ENCODE data around the gene TSNAXIP1. TPM values are rescaled to one million over a fixed set of nuclear protein-coding genes. Genes with fewer than 3 reads are reported as not detected.
"Not testable (repeated sequence)": the region's sequence is repeated elsewhere in the genome, so short reads cannot be mapped to it uniquely, and the experiment has no call there.

The TSNAXIP1 gene
- total RNA-seq, 1 donor from 2014 or later = under 0.01 TPM

GRCh38 chr16:67828651-67829050, 22.0 kb downstream of the TSNAXIP1 start:
- no peaks in the 10 kb centered on the region for H3K27me3 ChIP-seq (ENCODE audit: control insufficient read depth, insufficient read depth, low read length)
- FAIRE-seq = no peak
- peaks cover 23% of the 10 kb centered on the region for H3K36me3 ChIP-seq (ENCODE audit: control insufficient read depth, insufficient read depth, low read length)
- DNase-seq (ENCODE audit: low read depth) = no peak
- no peak for TF ChIP-seq CTCF (IDR thresholded peaks at IDR 0.05; ENCODE audit: insufficient read depth, low read length, severe bottlenecking)
- H3K4me3 ChIP-seq (ENCODE audit: low read depth, low read length) = no peak overlapping the region

DNA sequence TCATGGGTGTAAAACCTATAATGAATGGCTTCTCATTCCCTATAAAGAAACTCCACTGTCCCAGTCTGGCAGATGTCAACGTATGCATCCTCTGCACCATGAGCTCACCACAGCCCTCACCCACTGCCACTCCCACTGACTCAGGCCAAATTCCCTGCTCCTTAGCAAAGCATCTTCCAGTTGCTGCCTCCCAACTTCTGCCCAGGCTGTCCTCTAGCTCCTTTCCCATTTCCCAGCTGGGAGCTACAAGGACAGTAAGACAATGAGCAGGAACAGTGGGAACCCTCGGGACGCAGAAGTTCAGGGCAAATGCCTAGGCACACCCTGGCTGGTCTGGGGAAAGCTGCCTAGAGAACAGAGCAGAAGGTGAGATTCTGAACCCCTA, 26.3 kb downstream of the TSNAXIP1 start:
- Histone ChIP-seq H3K27me3 (ENCODE audit: control insufficient read depth, insufficient read depth, low read length) (no peaks in the 10 kb centered on the region), H3K36me3 (ENCODE audit: control insufficient read depth, insufficient read depth, low read length) (peaks cover 18% of the 10 kb centered on the region), H3K4me3 (ENCODE audit: low read depth, low read length) (peak overlapping the region; percentile 60)
- no peak for TF ChIP-seq CTCF (IDR thresholded peaks at IDR 0.05; ENCODE audit: insufficient read depth, low read length, severe bottlenecking)
- DNase-seq (ENCODE audit: low read depth) = peak; percentile 82
- no peak for FAIRE-seq

DNA sequence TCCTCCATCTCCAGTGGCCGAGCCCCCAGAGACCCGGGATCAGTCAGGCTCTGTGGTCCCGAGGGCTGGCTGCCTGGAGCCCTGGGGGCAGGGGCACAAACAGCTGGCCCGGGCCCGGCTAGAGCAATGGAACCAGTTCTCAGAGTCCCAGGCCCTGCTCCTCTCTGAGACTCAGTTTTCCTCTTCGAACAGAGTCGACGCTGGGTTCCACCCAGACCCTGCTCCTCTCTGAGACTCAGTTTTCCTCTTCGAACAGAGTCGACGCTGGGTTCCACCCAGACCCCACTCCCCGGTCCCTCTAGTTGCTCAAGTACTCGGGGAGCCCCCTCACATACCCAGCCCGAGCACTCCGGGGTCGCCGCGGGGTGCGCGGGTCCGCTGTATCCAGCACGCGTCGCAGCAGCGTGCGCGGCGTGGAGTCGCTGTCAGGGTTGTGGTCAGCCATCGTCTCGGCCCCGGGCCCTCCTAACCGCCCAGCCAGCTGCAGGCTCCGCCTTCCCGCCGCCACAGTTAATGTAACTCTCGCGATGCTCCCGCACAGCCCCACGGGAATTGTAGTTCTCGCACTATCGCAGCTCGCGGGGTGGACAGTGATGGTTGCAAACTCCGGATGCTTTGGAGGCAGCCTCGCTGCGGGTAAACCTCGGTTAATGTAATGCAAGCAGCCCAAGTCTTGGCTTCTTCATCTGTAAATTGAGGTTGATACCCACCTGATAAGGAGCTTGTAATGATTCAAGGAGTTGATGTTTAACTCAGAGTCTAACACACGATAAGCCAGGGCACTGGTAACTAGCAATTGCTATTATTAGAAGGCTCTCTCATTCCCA, 26.9 kb downstream of the TSNAXIP1 start:
- FAIRE-seq = no peak
- no peak for TF ChIP-seq CTCF (IDR thresholded peaks at IDR 0.05; ENCODE audit: insufficient read depth, low read length, severe bottlenecking)
- DNase-seq (ENCODE audit: low read depth) = peak; percentile 76
- no peaks in the 10 kb centered on the region for H3K27me3 ChIP-seq (ENCODE audit: control insufficient read depth, insufficient read depth, low read length)
- H3K36me3 ChIP-seq (ENCODE audit: control insufficient read depth, insufficient read depth, low read length) = peaks cover 18% of the 10 kb centered on the region
- peak overlapping the region; percentile 60 for H3K4me3 ChIP-seq (ENCODE audit: low read depth, low read length)

DNA sequence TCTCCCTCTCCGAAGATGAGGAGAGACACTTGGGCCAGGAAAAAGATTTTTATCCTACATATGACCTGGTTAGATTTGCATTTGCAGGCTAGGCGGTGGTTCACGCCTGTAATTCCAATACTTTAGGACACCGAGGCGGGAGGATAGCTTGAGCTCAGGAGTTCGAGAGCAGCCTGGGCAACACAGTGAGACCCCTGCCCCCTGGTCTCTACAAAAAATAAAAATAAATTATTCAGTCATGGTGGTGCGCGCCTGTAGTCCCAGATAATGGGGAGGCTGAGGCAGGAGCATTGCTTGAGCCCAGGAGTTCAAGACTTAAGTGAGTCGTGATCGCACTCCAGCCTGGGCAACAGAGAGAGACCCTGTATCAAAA, 27.5 kb downstream of the TSNAXIP1 start:
- no peak for TF ChIP-seq CTCF (IDR thresholded peaks at IDR 0.05; ENCODE audit: insufficient read depth, low read length, severe bottlenecking)
- peaks cover 17% of the 10 kb centered on the region for H3K36me3 ChIP-seq (ENCODE audit: control insufficient read depth, insufficient read depth, low read length)
- FAIRE-seq (no peak), DNase-seq (ENCODE audit: low read depth) (no peak)
- H3K27me3 ChIP-seq (ENCODE audit: control insufficient read depth, insufficient read depth, low read length) = no peaks in the 10 kb centered on the region
- no peak overlapping the region for H3K4me3 ChIP-seq (ENCODE audit: low read depth, low read length)

GRCh38 chr16:67837190-67837589, 30.5 kb downstream of the TSNAXIP1 start:
- not testable (repeated sequence) for FAIRE-seq; H3K36me3 ChIP-seq (ENCODE audit: control insufficient read depth, insufficient read depth, low read length); DNase-seq (ENCODE audit: low read depth); H3K4me3 ChIP-seq (ENCODE audit: low read depth, low read length); H3K27me3 ChIP-seq (ENCODE audit: control insufficient read depth, insufficient read depth, low read length)

- no peak for DNase-seq (ENCODE audit: low read depth)
- TF ChIP-seq CTCF (IDR thresholded peaks at IDR 0.05; ENCODE audit: insufficient read depth, low read length, severe bottlenecking) = no peak
- Histone ChIP-seq H3K4me3 (ENCODE audit: low read depth, low read length) (no peak overlapping the region), H3K27me3 (ENCODE audit: control insufficient read depth, insufficient read depth, low read length) (no peaks in the 10 kb centered on the region), H3K36me3 (ENCODE audit: control insufficient read depth, insufficient read depth, low read length) (no peaks in the 10 kb centered on the region)
- no peak for FAIRE-seq
These were observed 31.1 kb downstream of the TSNAXIP1 start for GRCh38 chr16:67837811-67838210.

Measured in bronchial epithelial cell (primary cell).